ACC112 (cell line): ENCODE measurements around the gene GNAZ.

ENCODE experiments used
- H2AFZ ChIP-seq: fragments of 200-600 bp; sonication (generic); one replicate; pipeline ENCODE4 v1.6.0; 2017; ENCODE audit warnings: antibody characterized with exemption, low read length; ENCODE audit not compliant: unreplicated experiment
- H3K27ac ChIP-seq: fragments of 200-600 bp; sonication (generic); 2 replicates; pipeline ENCODE4 v1.5.1; 2014; ENCODE audit warnings: low read depth, mild to moderate bottlenecking, antibody characterized with exemption, low read length, moderate library complexity
- H3K27me3 ChIP-seq: fragments of 200-600 bp; sonication (generic); 2 replicates; pipeline ENCODE4 v1.6.1; 2014; ENCODE audit warnings: mild to moderate bottlenecking, antibody characterized with exemption, low read length, moderate library complexity, mixed read lengths; ENCODE audit not compliant: insufficient read depth
- H3K36me3 ChIP-seq: fragments of 200-600 bp; sonication (generic); 2 replicates; pipeline ENCODE4 v1.6.1; 2016; ENCODE audit warnings: mild to moderate bottlenecking, antibody characterized with exemption, low read length, moderate library complexity, mixed read lengths; ENCODE audit not compliant: insufficient read depth
- H3K4me1 ChIP-seq: fragments of 200-600 bp; sonication (generic); one replicate; pipeline ENCODE4 v1.6.1; 2016; ENCODE audit warnings: low read length, mixed read lengths; ENCODE audit not compliant: insufficient read depth, unreplicated experiment, control insufficient read depth
- H3K4me3 ChIP-seq: fragments of 200-600 bp; sonication (generic); 2 replicates; pipeline ENCODE4 v1.5.1; 2014; ENCODE audit warnings: mild to moderate bottlenecking, low read depth, low read length
- H3K79me2 ChIP-seq: fragments of 200-600 bp; sonication (generic); one replicate; pipeline ENCODE4 v1.6.0; 2016; ENCODE audit warnings: low read length; ENCODE audit not compliant: control insufficient read depth, unreplicated experiment, insufficient read depth

Gene GNAZ

GRCh38 chr22:23113067-23113846 is 42.9 kb downstream of the GNAZ start:
- Histone ChIP-seq H3K27me3 (no peaks in the 10 kb centered on the region), H3K27ac (no peak overlapping the region), H3K4me1 (no peaks in the 10 kb centered on the region), H3K79me2 (no peaks in the 10 kb centered on the region), H3K4me3 (no peak overlapping the region), H3K36me3 (no peaks in the 10 kb centered on the region), H2AFZ (no peak overlapping the region)

GRCh38 chr22:23113847-23114720 is 43.8 kb downstream of the GNAZ start:
- Histone ChIP-seq H3K27ac (no peak overlapping the region), H2AFZ (no peak overlapping the region), H3K4me1 (no peaks in the 10 kb centered on the region), H3K27me3 (no peaks in the 10 kb centered on the region), H3K4me3 (no peak overlapping the region), H3K79me2 (no peaks in the 10 kb centered on the region), H3K36me3 (no peaks in the 10 kb centered on the region)

DNA sequence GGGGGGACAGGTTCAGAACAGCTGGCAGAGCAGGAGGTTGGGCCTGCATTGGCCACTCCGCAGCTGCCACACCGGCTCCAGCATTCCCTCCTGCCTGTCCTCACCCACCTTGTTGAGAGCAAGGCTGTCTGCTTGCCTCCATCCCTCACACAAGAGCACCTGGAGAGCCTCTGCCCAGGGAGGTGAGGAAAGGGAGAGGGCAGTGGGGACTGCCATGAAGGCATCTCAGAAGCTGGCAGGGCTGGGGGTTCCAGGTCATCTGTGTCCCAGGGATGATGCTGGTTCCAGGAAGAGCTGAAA is 44.4 kb downstream of the GNAZ start:
- H3K27ac ChIP-seq: no peak overlapping the region
- H3K4me1 ChIP-seq: no peaks in the 10 kb centered on the region
- no peaks in the 10 kb centered on the region for H3K36me3 ChIP-seq
- H2AFZ ChIP-seq: no peak overlapping the region
- no peaks in the 10 kb centered on the region for H3K79me2 ChIP-seq
- no peaks in the 10 kb centered on the region for H3K27me3 ChIP-seq
- no peak overlapping the region for H3K4me3 ChIP-seq

DNA sequence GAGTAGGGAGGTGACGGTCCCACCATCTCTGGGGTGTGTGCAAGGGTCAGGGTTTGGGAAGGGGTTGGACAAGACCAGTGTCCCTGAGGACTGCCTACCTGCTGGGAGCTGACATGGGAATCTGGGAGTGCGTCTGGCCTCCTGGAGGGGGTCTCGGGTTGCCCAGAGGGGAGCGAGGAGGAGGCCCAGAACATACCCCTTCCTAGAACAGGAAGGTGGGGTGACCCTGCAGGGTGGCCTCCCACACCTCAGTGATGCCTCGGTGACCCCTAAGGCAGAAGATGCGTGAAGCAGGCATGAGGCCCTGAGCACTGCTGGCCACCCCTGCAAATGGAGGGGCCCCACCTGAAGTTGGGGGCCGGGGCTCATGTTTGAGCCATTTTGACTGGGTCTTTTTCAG is 45.0 kb downstream of the GNAZ start:
- no peaks in the 10 kb centered on the region for H3K79me2 ChIP-seq
- no peak overlapping the region for H3K4me3 ChIP-seq
- no peaks in the 10 kb centered on the region for H3K4me1 ChIP-seq
- H3K36me3 ChIP-seq: no peaks in the 10 kb centered on the region
- no peaks in the 10 kb centered on the region for H3K27me3 ChIP-seq
- no peak overlapping the region for H2AFZ ChIP-seq
- no peak overlapping the region for H3K27ac ChIP-seq

DNA sequence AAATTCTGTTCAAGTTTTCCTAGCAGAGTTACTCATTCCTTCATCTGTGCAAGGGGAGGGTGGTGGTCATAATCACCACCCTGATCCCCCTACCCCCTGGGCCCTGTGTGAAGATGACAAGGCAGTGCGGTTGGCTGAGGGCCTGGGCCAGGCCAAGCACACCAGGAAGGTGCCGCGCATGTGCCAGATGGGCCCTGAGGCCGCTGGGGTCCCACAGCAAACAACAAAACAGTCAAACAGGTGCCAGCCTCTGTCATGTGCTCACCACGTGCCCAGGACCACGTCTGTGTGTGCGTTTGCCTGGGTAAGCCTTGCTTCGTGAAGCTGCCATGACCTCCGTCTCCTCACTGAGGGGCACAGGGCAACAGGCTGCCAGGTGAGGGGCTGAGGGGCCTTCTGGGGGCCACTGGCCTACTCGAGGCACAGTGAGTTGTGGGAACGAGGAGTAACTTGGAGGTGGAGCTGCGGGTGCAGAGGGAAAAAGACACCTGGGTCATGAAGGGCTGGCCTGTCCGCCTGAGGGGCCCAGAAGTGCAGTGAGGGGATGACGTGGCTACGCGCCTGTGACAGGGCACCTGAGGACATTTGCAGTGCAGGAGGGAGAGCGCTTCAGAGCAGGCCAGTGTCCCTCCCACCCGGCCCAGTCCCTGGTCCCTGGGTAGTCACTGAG is 45.6 kb downstream of the GNAZ start:
- H3K27me3 ChIP-seq: no peaks in the 10 kb centered on the region
- H3K4me3 ChIP-seq: no peak overlapping the region
- no peaks in the 10 kb centered on the region for H3K4me1 ChIP-seq
- no peaks in the 10 kb centered on the region for H3K79me2 ChIP-seq
- H3K36me3 ChIP-seq: no peaks in the 10 kb centered on the region
- no peak overlapping the region for H2AFZ ChIP-seq
- no peak overlapping the region for H3K27ac ChIP-seq

DNA sequence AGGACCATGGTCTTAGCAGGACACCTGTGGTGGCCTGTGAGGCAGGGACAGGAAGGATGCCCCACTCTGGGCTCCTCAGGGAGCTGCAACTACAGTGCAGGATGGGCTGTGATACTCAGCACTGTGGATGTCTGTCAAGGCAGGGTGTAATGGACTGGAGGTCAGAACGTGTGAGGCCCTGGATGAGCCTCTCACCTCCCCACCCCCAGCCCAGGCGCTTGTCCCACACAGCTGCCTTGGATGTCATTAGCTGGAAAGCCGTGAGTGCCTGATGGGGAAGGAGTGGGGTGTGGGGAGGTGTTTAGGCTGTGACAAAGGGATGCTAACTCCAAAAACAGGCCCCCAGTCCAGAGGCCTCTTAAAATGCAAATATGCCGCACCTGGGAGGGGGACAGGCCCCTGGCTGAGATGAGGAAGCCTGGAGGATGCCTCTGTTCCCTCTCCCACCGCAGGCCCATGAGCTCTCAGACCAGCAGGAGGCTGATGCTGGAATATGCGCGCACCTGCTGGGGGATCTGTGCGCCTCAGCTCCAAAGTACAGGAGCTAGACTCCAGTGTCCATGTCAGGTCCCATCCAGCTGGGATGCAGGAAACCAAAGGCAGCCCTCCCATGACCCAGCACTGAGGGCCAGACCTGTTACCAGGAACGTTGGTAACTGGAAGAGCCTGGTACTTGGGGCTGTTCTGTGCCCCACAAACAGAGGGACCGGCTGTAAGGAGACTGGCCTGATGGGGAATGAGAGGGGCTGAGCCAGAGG is 46.4 kb downstream of the GNAZ start:
- Histone ChIP-seq H3K79me2 (no peaks in the 10 kb centered on the region), H3K36me3 (no peaks in the 10 kb centered on the region), H3K27me3 (no peaks in the 10 kb centered on the region), H3K4me3 (no peak overlapping the region), H3K27ac (no peak overlapping the region), H3K4me1 (no peaks in the 10 kb centered on the region), H2AFZ (no peak overlapping the region)

GRCh38 chr22:23117275-23117674 is 47.0 kb downstream of the GNAZ start:
- no peak overlapping the region for H3K27ac ChIP-seq
- H3K4me3 ChIP-seq: no peak overlapping the region
- H3K4me1 ChIP-seq: no peaks in the 10 kb centered on the region
- H2AFZ ChIP-seq: no peak overlapping the region
- H3K27me3 ChIP-seq: no peaks in the 10 kb centered on the region
- H3K36me3 ChIP-seq: no peaks in the 10 kb centered on the region
- H3K79me2 ChIP-seq: no peaks in the 10 kb centered on the region

- Histone ChIP-seq H3K27me3 (no peaks in the 10 kb centered on the region), H3K4me3 (no peak overlapping the region), H2AFZ (no peak overlapping the region), H3K36me3 (no peaks in the 10 kb centered on the region), H3K79me2 (no peaks in the 10 kb centered on the region), H3K27ac (no peak overlapping the region), H3K4me1 (no peaks in the 10 kb centered on the region)
These were observed 47.8 kb downstream of the GNAZ start for GRCh38 chr22:23117891-23118646.

DNA sequence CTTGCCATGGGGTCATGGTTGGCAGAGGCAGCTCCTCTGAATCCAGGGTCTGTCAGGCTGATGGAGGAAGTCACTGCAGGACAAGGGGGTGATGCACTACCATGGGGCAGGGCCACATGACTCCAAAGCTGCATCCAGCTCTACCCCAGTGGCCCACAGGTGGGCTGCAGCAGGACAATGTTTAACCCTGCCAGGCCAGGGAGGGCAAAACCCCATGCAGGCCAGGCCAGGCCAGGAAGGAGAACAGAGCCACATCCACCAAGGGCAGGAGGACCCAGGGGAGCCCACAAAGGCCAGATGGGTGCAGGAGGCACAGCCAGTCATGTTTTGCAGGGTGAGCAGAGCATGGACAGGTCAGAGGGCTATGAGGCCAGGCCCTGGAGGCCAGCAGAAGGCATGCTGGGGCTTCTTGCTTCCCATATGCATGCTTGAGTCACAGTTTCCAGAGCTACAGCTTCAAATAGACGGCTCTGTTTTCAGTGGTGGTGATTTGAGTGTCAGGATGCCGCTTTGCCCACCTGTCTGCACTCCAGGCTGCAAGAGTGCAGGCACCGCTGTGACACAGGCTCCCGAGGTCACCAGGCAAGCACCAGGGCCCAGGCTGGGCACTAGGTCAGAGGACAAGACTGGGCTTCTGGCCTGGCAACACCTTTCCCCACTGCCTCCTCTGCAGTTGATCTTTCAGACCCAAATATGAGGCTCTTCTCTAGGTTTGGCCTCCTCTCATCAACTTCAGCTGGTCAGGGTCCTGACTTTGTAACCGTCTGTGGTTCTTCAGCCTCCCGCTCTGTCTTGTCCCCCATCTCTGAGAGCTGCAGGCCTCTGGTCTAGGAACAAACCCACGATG is 48.6 kb downstream of the GNAZ start:
- Histone ChIP-seq H2AFZ (no peak overlapping the region), H3K4me1 (no peaks in the 10 kb centered on the region), H3K79me2 (no peaks in the 10 kb centered on the region), H3K4me3 (no peak overlapping the region), H3K27ac (no peak overlapping the region), H3K36me3 (no peaks in the 10 kb centered on the region), H3K27me3 (no peaks in the 10 kb centered on the region)
